Neutrophil (primary cell): ENCODE data around the gene LDB3.

ENCODE experiments used
- H3K27ac ChIP-seq: fragments of 200-600 bp; sonication (generic); 2 replicates; pipeline ENCODE4 v1.5.1; 2016; ENCODE audit warnings: mild to moderate bottlenecking, moderate library complexity
- H3K27me3 ChIP-seq: fragments of 200-600 bp; sonication (generic); 2 replicates; pipeline ENCODE4 v1.6.0; 2016; ENCODE audit warnings: mild to moderate bottlenecking
- H3K36me3 ChIP-seq: fragments of 200-600 bp; sonication (generic); 2 replicates; pipeline ENCODE4 v1.5.1; 2017
- H3K4me1 ChIP-seq, 2 experiments: fragments of 200-600 bp in 1 of 2; sonication (generic) in 1 of 2; 1 replicate in 1 of 2; 2 replicates in 1 of 2; pipeline versions ENCODE4 v1.5.1 to v1.6.1; 2013 to 2016; ENCODE audit warnings: low read depth in 1 of 2, low read length in 1 of 2, mild to moderate bottlenecking in 1 of 2, moderate library complexity in 1 of 2; ENCODE audit not compliant: control insufficient read depth in 1 of 2, insufficient read depth in 1 of 2
- H3K4me3 ChIP-seq, 2 experiments: fragments of 200-600 bp in 1 of 2; sonication (generic) in 1 of 2; 1 replicate in 1 of 2; 2 replicates in 1 of 2; pipeline ENCODE4 v1.5.1; 2013 to 2016; ENCODE audit warnings: low read depth in 1 of 2, low read length in 1 of 2, mild to moderate bottlenecking in 1 of 2, moderate library complexity in 1 of 2
- H3K9me3 ChIP-seq: fragments of 200-600 bp; sonication (generic); 2 replicates; pipeline ENCODE4 v1.5.1; 2016
- TF ChIP-seq, protein P1 (sequence below): fragments of 200-600 bp; sonication (generic); IDR thresholded peaks from 2 replicates; pipeline ENCODE4 v1.5.1; 2016; ENCODE audit warnings: antibody characterized with exemption

The LDB3 gene

DNA sequence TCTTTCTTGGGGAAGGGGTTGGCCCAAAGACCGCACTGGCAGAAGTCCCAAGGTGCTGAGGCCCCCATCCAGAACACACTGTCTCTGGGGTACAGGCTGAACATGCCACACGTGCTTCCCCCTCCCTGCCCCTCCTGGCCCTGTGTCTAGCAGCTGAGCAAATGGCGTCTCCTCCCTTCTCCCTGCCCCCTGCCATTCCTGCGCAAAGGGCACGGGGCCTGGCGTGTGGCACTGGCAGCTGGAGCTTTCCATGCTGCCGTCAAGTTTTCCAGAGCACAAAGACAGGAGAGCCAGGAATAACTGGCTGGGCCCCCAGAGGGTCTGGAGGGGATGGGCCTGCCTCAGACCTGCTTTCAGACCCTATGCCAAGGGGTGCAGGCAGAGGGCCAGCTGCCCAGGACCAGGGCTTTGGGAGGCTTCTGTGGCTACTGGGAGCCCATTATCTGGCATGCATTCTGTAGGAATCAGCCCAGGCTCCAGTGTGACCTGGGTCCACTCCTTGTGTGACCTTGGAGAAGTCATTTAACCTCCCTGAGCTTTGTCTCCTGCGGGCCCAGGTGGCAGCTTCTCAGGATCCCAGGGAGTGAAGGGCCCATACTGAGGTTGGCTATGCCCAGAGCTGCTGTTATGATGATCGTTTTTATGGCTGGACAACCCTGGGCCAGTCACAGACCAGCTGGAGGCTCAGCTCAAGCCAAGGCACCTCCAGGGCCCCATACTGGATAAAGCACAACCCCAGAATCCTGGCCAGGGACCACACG lies 710 bp upstream of the LDB3 start:
- TF ChIP-seq, protein P1, sequence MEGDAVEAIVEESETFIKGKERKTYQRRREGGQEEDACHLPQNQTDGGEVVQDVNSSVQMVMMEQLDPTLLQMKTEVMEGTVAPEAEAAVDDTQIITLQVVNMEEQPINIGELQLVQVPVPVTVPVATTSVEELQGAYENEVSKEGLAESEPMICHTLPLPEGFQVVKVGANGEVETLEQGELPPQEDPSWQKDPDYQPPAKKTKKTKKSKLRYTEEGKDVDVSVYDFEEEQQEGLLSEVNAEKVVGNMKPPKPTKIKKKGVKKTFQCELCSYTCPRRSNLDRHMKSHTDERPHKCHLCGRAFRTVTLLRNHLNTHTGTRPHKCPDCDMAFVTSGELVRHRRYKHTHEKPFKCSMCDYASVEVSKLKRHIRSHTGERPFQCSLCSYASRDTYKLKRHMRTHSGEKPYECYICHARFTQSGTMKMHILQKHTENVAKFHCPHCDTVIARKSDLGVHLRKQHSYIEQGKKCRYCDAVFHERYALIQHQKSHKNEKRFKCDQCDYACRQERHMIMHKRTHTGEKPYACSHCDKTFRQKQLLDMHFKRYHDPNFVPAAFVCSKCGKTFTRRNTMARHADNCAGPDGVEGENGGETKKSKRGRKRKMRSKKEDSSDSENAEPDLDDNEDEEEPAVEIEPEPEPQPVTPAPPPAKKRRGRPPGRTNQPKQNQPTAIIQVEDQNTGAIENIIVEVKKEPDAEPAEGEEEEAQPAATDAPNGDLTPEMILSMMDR = no peak
- no peak overlapping the region for H3K27ac ChIP-seq
- no peaks in the 10 kb centered on the region for H3K4me1 ChIP-seq
- no peaks in the 10 kb centered on the region for H3K27me3 ChIP-seq
- H3K36me3 ChIP-seq = no peaks in the 10 kb centered on the region
- H3K4me3 ChIP-seq = no peak overlapping the region
- H3K9me3 ChIP-seq = no peaks in the 10 kb centered on the region

DNA sequence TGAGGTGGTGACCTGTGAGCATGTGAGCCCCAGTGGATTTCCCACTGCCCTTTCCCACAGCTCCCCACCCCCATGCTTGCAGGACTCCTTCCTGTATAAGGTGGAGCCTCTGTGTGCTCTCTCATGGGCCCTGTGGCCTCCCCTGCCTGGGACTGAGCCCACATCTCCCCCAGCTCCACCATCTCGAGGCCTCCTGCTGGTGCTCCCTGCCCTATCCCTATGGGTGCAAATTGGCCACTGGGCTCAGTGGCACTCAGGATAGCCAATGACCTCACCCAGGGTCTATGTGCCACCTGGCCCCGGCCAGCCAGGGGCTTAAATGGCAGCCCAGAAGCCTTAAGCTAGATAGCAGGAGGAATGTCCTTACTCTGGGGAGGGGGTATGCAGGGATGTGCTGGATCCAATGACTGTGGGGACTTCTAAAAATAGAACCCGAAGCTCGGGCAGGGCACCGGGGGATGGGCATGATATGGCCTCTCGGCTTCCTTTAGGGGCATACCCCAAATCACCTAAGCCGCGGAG lies 2.0 kb downstream of the LDB3 start:
- Histone ChIP-seq H3K36me3 (no peaks in the 10 kb centered on the region), H3K4me3 (no peak overlapping the region), H3K27ac (no peak overlapping the region), H3K9me3 (no peaks in the 10 kb centered on the region), H3K4me1 (no peaks in the 10 kb centered on the region), H3K27me3 (no peaks in the 10 kb centered on the region)
- TF ChIP-seq, protein P1 = no peak

DNA sequence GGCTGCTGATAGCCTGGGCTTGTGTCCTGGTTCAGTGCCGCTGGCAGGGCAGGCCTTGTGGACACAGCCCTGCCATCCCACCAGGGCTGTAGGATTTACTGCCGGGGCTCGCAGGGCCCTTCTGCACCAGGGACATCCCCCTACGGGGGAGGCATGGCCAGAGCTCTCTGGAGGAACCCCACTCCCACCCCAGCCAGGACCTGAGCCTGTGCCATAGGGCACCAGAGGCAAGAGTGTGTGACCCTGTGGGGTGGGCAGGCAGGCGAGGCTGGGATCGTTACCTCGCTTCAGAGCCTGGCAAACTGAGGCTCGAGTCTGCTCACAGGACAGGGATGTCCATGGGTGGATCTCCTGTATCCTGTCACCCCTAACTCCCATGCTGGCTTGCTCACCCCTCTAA lies 2.6 kb downstream of the LDB3 start:
- H3K27me3 ChIP-seq = no peaks in the 10 kb centered on the region

GRCh38 chr10:86671419-86671818 lies 3.1 kb downstream of the LDB3 start:
- Histone ChIP-seq H3K4me3 (no peak overlapping the region), H3K27ac (no peak overlapping the region), H3K4me1 (no peaks in the 10 kb centered on the region), H3K27me3 (no peaks in the 10 kb centered on the region), H3K36me3 (no peaks in the 10 kb centered on the region), H3K9me3 (no peaks in the 10 kb centered on the region)
- TF ChIP-seq, protein P1 = no peak

More for the DNA sequence above, 2.6 kb downstream of the LDB3 start:
- no peak overlapping the region for H3K4me3 ChIP-seq
- H3K4me1 ChIP-seq = no peaks in the 10 kb centered on the region
- H3K9me3 ChIP-seq = no peaks in the 10 kb centered on the region
- TF ChIP-seq, protein P1 = no peak
- no peak overlapping the region for H3K27ac ChIP-seq
- H3K36me3 ChIP-seq = no peaks in the 10 kb centered on the region

DNA sequence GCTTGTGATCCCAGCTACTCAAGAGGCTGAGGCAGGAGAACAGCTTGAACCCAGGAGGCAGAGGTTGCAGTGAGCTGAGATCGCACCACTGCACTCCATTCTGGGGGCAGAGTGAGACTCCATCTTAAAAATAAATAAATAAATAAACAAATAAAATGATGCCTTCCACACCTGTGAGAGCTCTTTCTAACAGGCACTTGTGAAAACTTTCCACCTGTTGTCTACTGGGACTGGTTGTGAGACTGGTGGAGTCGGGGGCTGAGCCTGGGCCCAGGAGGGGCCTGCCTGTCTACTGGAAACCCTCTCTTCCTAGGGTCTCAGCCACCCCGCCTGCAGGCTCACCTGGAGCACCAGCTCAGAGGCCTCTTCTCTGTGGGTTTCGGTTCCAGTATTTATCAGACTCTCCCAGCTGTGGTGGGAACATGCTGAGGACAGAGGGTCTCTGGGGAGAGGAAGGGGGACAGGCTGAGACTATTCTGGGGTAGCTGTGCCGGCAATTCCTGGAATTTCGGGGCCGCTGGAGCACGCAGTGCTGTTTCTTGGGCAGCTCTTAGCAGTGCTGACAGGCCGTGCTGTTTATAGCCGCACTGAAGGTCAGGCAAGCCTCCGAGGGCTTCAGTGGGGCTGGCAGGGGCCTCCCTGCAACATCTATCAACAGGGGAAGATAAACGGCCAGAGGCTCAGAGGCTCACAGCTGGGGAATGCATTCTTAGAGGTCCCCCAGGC lies 3.8 kb downstream of the LDB3 start:
- Histone ChIP-seq H3K4me1 (no peaks in the 10 kb centered on the region), H3K27ac (no peak overlapping the region)
- TF ChIP-seq, protein P1 = no peak

More for the DNA sequence above, 3.8 kb downstream of the LDB3 start:
- Histone ChIP-seq H3K9me3 (no peaks in the 10 kb centered on the region), H3K4me3 (no peak overlapping the region), H3K27me3 (no peaks in the 10 kb centered on the region), H3K36me3 (no peaks in the 10 kb centered on the region)
